GM10266 (cell line): ENCODE data around the gene TRIM2.
A peak's percentile ranks its signal among the peaks of the same experiment; 100 is the strongest.

Experiments used
- DNase-seq: peaks from one replicate; pipeline ENCODE4 v3.0.0; 2012; ENCODE audit errors: extremely low spot score
- TF ChIP-seq, protein P1 (sequence below): IDR thresholded peaks from 2 replicates; pipeline ENCODE4 v1.5.1; 2012; ENCODE audit warnings: mild to moderate bottlenecking, low read depth; ENCODE audit not compliant: control insufficient read depth, insufficient read depth; ENCODE audit errors: missing control alignments

Gene TRIM2

GRCh38 chr4:153204247-153204671, at the start of gene TRIM2:
TSS of gene TRIM2 (plus strand) at chr4:153204443. CDS start at chr4:153204531, 88 bp downstream.
- TF ChIP-seq, protein P1, sequence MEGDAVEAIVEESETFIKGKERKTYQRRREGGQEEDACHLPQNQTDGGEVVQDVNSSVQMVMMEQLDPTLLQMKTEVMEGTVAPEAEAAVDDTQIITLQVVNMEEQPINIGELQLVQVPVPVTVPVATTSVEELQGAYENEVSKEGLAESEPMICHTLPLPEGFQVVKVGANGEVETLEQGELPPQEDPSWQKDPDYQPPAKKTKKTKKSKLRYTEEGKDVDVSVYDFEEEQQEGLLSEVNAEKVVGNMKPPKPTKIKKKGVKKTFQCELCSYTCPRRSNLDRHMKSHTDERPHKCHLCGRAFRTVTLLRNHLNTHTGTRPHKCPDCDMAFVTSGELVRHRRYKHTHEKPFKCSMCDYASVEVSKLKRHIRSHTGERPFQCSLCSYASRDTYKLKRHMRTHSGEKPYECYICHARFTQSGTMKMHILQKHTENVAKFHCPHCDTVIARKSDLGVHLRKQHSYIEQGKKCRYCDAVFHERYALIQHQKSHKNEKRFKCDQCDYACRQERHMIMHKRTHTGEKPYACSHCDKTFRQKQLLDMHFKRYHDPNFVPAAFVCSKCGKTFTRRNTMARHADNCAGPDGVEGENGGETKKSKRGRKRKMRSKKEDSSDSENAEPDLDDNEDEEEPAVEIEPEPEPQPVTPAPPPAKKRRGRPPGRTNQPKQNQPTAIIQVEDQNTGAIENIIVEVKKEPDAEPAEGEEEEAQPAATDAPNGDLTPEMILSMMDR = no peak
- no peak for DNase-seq

- no peak for DNase-seq
- TF ChIP-seq, protein P1 = no peak
Observed at GRCh38 chr4:153155686-153156085, 48.6 kb upstream of the TRIM2 start.

DNA sequence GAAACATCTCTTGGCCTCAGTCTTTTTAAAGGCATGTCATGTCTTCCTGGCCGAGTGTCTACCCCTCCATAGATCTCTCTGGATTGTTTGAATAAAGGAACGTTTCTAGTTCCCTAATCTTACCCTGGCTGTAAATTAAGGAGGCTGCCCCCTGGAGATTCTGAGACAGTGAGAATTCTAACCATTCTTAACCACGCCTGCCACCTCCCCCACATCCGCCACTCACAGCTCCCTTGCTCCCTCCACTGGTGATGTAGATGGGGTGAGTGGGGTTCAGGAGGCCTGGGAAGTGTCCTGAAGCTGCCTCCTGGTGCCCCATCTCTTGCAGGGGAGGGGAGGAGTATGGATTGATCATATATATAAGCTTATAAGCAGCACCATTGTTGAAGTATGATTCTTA, 48.0 kb upstream of the TRIM2 start:
- peak; percentile 35 for DNase-seq
- TF ChIP-seq, protein P1 = peak; percentile 33

GRCh38 chr4:153156721-153157120, 47.5 kb upstream of the TRIM2 start:
- TF ChIP-seq, protein P1 = no peak
- no peak for DNase-seq

GRCh38 chr4:153159016-153159415, 45.2 kb upstream of the TRIM2 start:
- DNase-seq = no peak
- TF ChIP-seq, protein P1 = no peak

GRCh38 chr4:153159728-153160221, 44.5 kb upstream of the TRIM2 start:
- TF ChIP-seq, protein P1 = no peak
- DNase-seq = no peak

DNA sequence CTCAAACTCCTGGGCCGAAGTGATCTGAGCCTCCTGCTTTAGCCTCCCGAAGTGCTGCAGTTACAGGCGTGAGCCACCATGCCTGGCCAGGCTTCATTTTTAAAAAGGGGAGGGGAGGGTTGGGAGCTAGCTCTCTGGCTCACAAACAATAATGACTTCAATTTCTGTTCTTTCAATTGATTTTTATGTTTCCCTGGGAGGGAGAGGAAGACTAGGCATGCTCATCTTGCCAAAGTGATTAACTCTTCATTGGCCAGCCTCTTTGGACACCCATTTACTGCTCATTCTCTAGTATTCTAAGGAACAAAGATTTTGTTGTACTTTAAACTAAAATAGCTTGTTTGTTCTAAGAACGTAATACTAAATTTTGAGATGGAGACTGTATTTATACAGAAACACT, 43.4 kb upstream of the TRIM2 start:
- TF ChIP-seq, protein P1 = no peak
- no peak for DNase-seq
